Measurements from ENCODE around the gene UTP14C. TPM values are rescaled to one million over a fixed set of nuclear protein-coding genes. Genes with fewer than 3 reads are reported as not detected.

UTP14C gene
- total RNA-seq, result 10 to 100 TPM; 14.8 to 26.8 TPM
- polyA plus RNA-seq, result 1 to 10 TPM; 2.8 to 8.2 TPM
- long read RNA-seq, donor 1, full-length matches to known transcripts, result 6 of 6 reads
- long read RNA-seq, donor 1, partial matches to known transcripts, result 0 of 6 reads
- long read RNA-seq, donor 1, other reads (novel, unspliced or antisense), result 0 of 6 reads
- long read RNA-seq, donor 2, full-length matches to known transcripts, result 2 of 2 reads
- long read RNA-seq, donor 2, partial matches to known transcripts, result 0 of 2 reads
- long read RNA-seq, donor 2, other reads (novel, unspliced or antisense), result 0 of 2 reads
- long read RNA-seq, donor 3, full-length matches to known transcripts, result 4 of 4 reads
- long read RNA-seq, donor 3, partial matches to known transcripts, result 0 of 4 reads
- long read RNA-seq, donor 3, other reads (novel, unspliced or antisense), result 0 of 4 reads
- long read RNA-seq, donor 4, full-length matches to known transcripts, result 4 of 4 reads
- long read RNA-seq, donor 4, partial matches to known transcripts, result 0 of 4 reads
- long read RNA-seq, donor 4, other reads (novel, unspliced or antisense), result 0 of 4 reads
- long read RNA-seq, donor 5, full-length matches to known transcripts, result 6 of 6 reads
- long read RNA-seq, donor 5, partial matches to known transcripts, result 0 of 6 reads
- long read RNA-seq, donor 5, other reads (novel, unspliced or antisense), result 0 of 6 reads

GRCh38 chr13:52024481-52024880 lies at the start of gene UTP14C:
UTP14C (plus strand) TSS chr13:52024691; CDS start chr13:52028805, 4,114 bp downstream.
- Histone ChIP-seq H3K27ac (ENCODE audit: low read depth in 1 of 2, low read length in 1 of 2) (no peak within 1 kb of the TSS), H3K27me3 (ENCODE audit: control insufficient read depth in 3 of 3, insufficient read depth in 3 of 3, low read length in 2 of 3) (no peaks in the 10 kb centered on the region), H3K36me3 (ENCODE audit: control insufficient read depth in 4 of 4, insufficient read depth in 4 of 4, low read length in 4 of 4) (peaks cover 20 to 57% (median 34%) of the 10 kb centered on the region in 4 donors), H3K4me1 (ENCODE audit: control insufficient read depth in 5 of 5, insufficient read depth in 5 of 5, low read length in 5 of 5) (peaks cover 0 to 8% (median 0%) of the 10 kb centered on the region in 5 donors), H3K4me3 (no peak within 1 kb of the TSS), H3K9me3 (ENCODE audit: control insufficient read depth in 4 of 4, insufficient read depth in 3 of 4, low read length in 3 of 4) (peaks cover 0 to 5% (median 0%) of the 10 kb centered on the region in 4 donors), H3K9ac (ENCODE audit: insufficient read depth in 1 of 2, low read length in 2 of 2) (no peak within 1 kb of the TSS)
- DNase-seq (no peak), ATAC-seq (ENCODE audit: insufficient read depth, low FRiP score) (no peak)
- no peak for TF ChIP-seq CTCF (IDR thresholded peaks at IDR 0.05; ENCODE audit: control extremely low read depth, extremely low read depth)
- 95 to 97% methylated on average over 3 of the region's 3 CpGs for WGBS, 2 donors

GRCh38 chr13:51976423-51976822 lies 48.1 kb upstream of the UTP14C start:
- no peak for ATAC-seq (ENCODE audit: insufficient read depth, low FRiP score)
- Histone ChIP-seq H3K36me3 (ENCODE audit: control insufficient read depth in 4 of 4, insufficient read depth in 4 of 4, low read length in 4 of 4) (peaks cover 0 to 3% (median 0%) of the 10 kb centered on the region in 4 donors), H3K4me1 (ENCODE audit: control insufficient read depth in 5 of 5, insufficient read depth in 5 of 5, low read length in 5 of 5) (peaks cover 0 to 13% (median 4%) of the 10 kb centered on the region in 5 donors), H3K9me3 (ENCODE audit: control insufficient read depth in 4 of 4, insufficient read depth in 3 of 4, low read length in 3 of 4) (no peaks in the 10 kb centered on the region), H3K4me3 (no peak overlapping the region), H3K9ac (ENCODE audit: insufficient read depth in 1 of 2, low read length in 2 of 2) (no peak overlapping the region), H3K27me3 (ENCODE audit: control insufficient read depth in 3 of 3, insufficient read depth in 3 of 3, low read length in 2 of 3) (no peaks in the 10 kb centered on the region), H3K27ac (ENCODE audit: low read depth in 1 of 2, low read length in 1 of 2) (no peak overlapping the region)
- DNase-seq, result no peak
- WGBS, 2 donors, result 0 to 93% methylated on average over 1 of the region's 1 CpG
- no peak for TF ChIP-seq CTCF (IDR thresholded peaks at IDR 0.05; ENCODE audit: control extremely low read depth, extremely low read depth)

GRCh38 chr13:51976890-51977289 lies 47.6 kb upstream of the UTP14C start:
- Histone ChIP-seq H3K27me3 (ENCODE audit: control insufficient read depth in 3 of 3, insufficient read depth in 3 of 3, low read length in 2 of 3) (no peaks in the 10 kb centered on the region), H3K9ac (ENCODE audit: insufficient read depth in 1 of 2, low read length in 2 of 2) (no peak overlapping the region), H3K4me3 (no peak overlapping the region), H3K36me3 (ENCODE audit: control insufficient read depth in 4 of 4, insufficient read depth in 4 of 4, low read length in 4 of 4) (peaks cover 0 to 3% (median 0%) of the 10 kb centered on the region in 4 donors), H3K27ac (ENCODE audit: low read depth in 1 of 2, low read length in 1 of 2) (no peak overlapping the region), H3K9me3 (ENCODE audit: control insufficient read depth in 4 of 4, insufficient read depth in 3 of 4, low read length in 3 of 4) (no peaks in the 10 kb centered on the region), H3K4me1 (ENCODE audit: control insufficient read depth in 5 of 5, insufficient read depth in 5 of 5, low read length in 5 of 5) (peaks cover 0 to 13% (median 4%) of the 10 kb centered on the region in 5 donors)
- WGBS, 2 donors, result 92 to 95% methylated on average over 5 of the region's 5 CpGs
- no peak for DNase-seq
- ATAC-seq (ENCODE audit: insufficient read depth, low FRiP score), result no peak
- TF ChIP-seq CTCF (IDR thresholded peaks at IDR 0.05; ENCODE audit: control extremely low read depth, extremely low read depth), result no peak
